LoVo (cell line): ENCODE measurements around the gene CFAP20DC.
"Not testable (repeated sequence)": the region's sequence is repeated elsewhere in the genome, so short reads cannot be mapped to it uniquely, and the experiment has no call there.

ENCODE experiments used
- DNase-seq: peaks from one replicate; pipeline ENCODE4 v3.0.0-alpha.2; 2016; ENCODE audit warnings: low spot score

Gene CFAP20DC

GRCh38 chr3:58962816-58963215, 87.0 kb downstream of the CFAP20DC start:
- DNase-seq = no peak

GRCh38 chr3:58962040-58962651, 87.7 kb downstream of the CFAP20DC start:
- no peak for DNase-seq

DNA sequence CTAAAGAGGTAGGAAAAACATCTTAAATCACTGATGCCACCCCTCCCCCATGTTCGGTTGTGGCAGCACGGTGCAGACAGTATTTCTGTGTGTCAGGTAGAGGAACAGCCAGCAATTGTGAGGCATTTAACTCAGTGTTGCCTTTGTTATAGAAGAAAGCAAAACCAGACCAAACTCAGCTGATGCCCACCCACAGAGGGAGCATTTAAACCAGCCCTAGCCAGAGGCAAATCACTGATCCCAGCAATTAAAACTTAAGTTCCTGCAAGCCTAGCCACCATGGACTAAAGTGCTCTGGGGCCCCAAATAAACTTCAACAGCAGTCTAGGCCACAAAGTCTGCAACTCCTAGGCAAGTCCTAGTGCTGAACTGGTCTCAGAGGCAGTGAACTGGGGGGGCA, 94.5 kb downstream of the CFAP20DC start:
- no peak for DNase-seq

DNA sequence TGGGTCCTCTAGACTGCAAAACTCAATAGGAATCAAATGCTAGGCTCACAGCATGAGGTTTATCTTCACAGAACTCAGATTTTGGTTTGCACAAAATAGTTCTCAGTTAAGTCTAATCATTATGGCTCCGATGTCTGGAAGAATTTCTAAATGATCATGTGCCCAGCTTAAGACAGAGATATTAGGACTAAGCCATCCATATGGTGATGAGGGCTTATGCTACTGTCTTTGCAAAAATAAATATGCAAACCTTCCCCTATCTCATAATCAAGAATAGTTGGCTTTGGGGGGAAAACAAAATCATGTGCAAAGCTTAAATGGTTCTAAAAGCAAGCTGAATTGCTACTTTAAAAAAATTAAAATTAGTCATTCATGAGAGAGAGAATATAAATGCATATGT, 96.5 kb downstream of the CFAP20DC start:
- DNase-seq = no peak

GRCh38 chr3:58952128-58952917, 97.5 kb downstream of the CFAP20DC start:
- DNase-seq = no peak

GRCh38 chr3:58948018-58948417, 101.8 kb downstream of the CFAP20DC start:
- no peak for DNase-seq

- no peak for DNase-seq
Observed at GRCh38 chr3:58946875-58947274, 103.0 kb downstream of the CFAP20DC start.

- no peak for DNase-seq
Observed at GRCh38 chr3:58938057-58938456, 111.8 kb downstream of the CFAP20DC start.

- DNase-seq = no peak
Observed at GRCh38 chr3:58924578-58924977, 125.2 kb downstream of the CFAP20DC start.

DNA sequence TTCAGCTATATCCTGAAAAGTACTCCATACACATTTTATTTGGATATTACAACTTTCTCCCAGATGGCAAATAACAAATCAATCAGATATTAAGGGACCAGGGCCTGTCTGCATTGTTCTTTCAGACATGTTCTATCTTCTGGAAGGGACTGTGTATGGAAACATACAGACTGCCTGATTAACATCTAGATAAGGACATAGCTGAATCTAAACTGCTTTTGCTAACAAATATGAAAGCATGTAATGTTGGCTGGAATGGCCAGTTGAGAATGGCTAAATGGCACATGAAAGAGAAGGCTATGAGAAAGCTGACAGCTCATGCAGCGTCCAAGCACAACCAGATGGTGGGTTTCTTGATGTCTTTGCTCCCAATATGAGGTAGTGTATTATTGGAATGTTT, 149.4 kb downstream of the CFAP20DC start:
- DNase-seq = no peak

GRCh38 chr3:58899953-58900298, 149.9 kb downstream of the CFAP20DC start:
- DNase-seq = no peak

GRCh38 chr3:58899159-58899952, 150.5 kb downstream of the CFAP20DC start:
- no peak for DNase-seq

GRCh38 chr3:58898513-58898912, 151.3 kb downstream of the CFAP20DC start:
- DNase-seq = no peak

DNA sequence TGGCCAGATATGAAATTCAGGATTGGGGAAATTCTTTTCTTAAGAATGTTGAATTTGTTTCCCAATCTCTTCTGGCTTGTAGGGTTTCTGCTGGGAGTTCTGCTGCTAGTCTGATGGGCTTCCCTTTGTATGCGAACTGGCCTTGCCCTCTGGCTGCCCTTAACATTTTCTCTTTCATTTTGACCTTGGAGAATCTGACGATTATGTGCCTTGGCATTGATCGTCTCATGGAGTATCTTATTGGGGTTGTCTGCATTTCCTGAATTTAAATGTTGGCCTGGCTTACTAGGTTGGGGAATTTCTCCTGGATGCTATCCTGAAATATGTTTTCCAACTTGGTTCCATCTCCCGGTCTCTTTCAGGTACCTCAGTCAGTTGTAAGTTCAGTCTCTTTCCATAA, 152.2 kb downstream of the CFAP20DC start:
- DNase-seq = no peak

GRCh38 chr3:58895678-58896077, 154.1 kb downstream of the CFAP20DC start:
- DNase-seq = not testable (repeated sequence)

- not testable (repeated sequence) for DNase-seq
Observed at GRCh38 chr3:58892526-58892925, 157.3 kb downstream of the CFAP20DC start.

DNA sequence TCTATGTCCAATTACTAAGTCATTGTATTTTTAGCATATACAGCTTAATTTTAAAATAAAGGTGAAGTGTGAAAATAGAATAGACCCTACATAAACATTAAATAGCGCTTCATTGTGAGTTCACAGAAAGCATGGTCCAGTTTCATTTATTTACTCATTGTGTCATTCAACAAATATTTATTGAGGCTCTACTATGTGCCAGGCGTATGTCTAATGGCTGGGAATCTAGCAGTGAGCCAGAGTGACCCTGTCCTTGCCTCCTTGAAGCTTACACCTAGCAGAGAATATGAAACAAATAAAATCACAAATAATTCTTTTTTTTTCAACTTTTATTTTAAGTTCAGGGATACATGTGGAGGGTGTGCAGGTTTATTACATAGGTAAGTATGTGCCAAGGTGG, 161.7 kb downstream of the CFAP20DC start:
- DNase-seq = no peak

DNA sequence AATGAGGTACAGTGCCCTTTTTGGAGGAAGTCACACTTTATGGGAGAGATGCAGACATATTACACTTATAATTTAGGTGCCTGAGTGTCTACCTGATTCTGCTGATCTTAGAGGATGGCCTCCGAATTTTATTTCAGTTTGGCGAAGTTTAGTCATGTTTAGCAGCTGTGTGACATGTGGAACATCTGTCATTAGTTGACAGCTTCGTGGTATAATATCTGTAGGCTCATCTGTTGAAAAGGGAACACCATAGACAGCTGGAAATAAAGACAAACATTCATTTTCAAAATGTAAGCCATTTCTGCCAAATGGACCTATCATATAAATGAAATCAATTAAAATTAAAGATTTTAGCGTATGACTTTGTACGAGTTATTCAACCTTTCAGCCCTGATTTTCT, 165.4 kb downstream of the CFAP20DC start:
- no peak for DNase-seq

DNA sequence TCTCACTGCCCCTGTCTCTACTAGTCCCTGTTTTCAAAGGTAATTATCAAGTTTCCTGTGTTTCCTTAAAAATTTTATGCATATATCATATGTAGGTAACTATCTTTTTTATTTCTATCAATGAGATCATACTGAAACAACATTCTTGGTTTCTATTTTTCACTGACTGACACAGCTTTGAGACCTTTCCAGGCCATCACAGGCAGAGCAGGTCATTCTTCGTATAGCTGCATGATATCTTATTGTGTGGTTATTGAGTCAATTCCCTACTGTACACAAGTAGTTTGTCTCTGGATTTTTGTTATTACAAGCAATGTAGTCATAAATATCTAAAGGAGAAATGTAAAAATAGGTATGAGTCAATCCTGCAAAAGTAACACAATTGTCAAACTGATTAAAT, 169.6 kb downstream of the CFAP20DC start:
- no peak for DNase-seq

DNA sequence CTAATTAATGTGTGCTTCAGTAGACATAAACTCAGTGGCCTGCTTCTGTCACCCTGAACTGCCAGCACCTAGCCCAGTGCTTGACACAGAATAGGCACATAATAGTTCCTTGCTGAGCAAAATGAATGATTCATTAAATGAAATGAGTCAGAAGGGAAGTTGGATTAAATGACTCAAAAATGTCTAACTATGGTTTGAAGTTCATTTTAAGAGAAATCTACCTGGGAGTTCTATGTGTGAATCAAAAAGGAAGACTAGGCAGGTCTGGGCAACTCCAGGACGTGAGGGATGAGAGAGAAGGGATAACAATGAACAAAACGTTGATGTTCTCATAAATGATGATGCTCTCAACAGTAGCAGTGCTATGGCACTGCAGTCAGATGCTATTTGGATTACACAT, 175.0 kb downstream of the CFAP20DC start:
- no peak for DNase-seq

DNA sequence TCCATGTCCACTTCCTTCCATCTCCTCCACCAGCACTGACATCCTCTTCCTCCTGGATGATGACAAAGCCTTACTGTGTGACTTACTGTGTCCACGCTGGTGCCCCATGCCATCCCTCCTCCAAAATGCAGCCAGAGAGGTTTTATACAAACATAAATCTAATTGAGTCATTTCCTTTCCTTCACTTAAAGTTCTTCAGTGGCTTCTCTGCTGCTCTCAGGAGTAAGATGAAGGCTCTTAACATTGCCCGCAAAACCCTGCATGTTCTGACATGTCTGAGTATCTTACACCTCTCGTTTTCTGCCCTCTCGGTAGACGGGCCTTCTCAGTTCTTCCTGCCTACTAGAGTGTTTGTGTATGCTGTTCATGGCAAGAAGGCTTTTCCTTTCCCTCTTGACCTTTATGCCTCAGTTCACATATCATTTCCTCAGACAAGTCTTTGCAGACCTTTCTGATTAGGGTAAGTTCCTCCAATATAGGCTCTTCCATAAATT, 175.5 kb downstream of the CFAP20DC start:
- DNase-seq = no peak

DNA sequence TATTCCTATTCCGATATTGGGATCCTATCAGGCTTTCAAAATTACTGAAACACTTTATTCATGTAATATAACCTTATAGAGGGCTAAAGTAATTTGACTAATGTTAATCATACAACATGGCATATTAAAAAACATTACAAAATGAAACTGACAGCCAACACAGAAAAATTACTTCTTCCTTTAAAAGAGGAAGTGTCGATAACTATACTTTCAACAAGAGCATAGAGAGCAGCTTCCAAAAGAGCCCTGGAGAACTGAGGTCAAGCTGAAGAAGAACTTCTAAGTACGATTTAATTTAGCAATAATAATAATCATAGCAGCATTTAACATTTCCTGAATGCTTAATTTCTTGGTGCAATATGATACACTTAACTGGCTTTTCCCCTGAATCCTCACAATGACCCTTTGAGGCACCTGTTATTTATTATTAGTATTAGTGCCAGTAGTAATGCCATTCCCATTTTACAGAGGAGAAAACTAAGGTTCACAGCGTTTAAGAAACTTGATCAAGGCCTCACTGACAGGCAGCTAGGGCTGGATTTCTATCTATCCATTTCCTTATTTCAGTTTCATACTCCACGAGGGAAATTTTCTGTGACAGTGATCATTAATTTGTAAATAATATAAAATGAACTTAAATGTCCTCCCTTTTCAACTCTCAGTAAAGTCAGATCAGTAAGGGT, 181.6 kb downstream of the CFAP20DC start:
- DNase-seq = no peak
